Activated T-helper 1 cell treated with anti-CD3 and anti-CD28 coated beads, Interleukin-2, amount 50 U/mL, for 16 hours (primary cell): ENCODE measurements around the gene AGPS.

ENCODE experiments used
- DNase-seq, 2 donors: peaks; one replicate each; pipeline ENCODE4 v3.0.0-alpha.2; 2020; ENCODE audit warnings: low read depth in 1 of 2, low spot score in 1 of 2

AGPS gene

GRCh38 chr2:177520324-177520723 is 127.8 kb downstream of the AGPS start:
- no peak for DNase-seq

GRCh38 chr2:177523781-177524180 is 131.2 kb downstream of the AGPS start:
- DNase-seq: no peak

DNA sequence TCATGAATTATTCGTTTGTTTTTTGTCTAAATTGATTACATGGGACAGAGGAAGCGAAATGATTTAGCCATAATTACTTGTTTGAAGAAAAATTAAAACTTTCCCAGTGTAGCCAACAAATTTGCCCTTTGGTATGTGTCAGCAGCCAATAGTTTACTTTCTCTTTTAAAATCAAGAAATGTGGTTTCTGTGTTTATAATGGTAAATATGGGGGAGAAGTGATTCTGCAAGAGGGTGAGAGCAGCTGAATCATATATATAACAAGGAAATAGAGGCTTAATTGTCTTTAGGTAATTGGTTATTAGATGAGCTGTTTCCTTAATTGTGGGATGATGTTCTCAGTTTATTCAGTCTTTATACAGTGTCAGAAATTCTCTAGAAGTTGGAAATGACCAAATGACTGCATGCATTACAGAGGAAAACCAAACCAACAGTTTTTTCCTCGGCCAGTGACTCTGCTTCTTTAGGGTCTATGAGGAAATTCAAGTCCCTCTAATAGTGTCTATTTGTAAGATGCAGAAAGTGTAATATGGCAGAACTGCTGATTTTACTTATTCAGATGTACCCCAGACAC is 132.9 kb downstream of the AGPS start:
- DNase-seq: no peak

DNA sequence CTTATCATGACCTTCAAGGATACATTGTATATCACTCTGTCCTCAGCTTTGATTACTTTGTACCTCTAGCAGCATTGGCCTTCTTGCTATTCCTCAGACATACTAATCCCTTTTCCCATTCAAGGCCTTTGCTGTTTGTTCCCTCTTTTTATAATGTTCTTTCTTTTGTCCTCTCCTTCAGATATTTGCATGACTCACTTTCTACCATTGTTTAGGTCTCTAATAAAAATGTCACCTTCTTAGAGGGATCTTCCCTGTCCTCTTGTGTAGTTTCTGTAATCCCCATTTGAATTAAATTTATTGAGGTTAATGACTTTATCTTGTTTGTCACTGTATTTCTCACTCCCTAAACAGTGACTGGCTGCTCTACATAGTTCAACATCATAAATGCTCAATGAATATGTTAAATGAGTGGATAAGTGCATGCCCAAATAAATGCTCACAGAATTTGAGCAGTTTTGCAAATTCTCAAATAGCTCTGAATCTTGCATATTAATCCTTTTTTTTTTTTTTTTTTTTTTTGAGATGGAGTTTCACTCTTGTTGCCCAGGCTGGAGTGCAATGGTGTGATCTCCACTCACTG is 135.9 kb downstream of the AGPS start:
- DNase-seq: no peak

- no peak for DNase-seq
These were observed 136.6 kb downstream of the AGPS start for GRCh38 chr2:177529166-177529565.

DNA sequence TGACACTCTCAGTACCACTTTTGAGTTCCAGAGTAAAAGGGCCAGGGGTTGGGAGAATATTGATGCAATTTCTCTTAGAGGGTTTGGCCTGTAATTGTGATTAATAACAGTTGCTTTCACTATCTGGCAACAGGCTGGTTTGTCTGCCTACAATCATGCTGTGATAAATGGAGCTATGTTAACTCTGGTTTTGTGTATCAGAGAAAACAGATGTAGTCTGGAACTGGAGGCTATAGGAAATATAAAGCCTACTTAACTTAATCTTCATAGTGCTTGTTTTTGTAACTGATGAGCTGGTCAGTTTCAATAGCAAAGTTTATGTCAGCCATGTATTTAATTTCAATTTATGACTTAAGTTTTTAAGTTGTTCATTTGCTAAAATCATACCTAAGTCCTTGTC is 138.0 kb downstream of the AGPS start:
- DNase-seq: no peak

DNA sequence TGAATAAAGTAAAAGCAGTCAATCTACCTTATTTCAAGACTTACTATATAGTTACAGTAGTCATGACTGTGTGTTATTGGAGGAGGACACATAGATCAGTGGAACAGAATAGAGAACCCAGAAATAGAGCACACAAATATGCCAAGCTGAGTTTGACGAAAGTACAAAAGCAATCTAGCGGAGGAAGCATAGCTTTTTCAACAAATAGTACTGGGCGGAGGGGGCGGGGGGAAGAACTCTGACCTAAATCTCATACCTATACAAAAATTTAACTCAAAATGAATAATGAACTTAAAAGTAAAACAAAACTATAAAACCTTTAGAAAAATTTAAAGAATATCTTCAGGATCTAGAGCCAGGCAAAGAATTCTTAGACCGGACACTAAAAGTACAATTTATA is 139.1 kb downstream of the AGPS start:
- DNase-seq: no peak

DNA sequence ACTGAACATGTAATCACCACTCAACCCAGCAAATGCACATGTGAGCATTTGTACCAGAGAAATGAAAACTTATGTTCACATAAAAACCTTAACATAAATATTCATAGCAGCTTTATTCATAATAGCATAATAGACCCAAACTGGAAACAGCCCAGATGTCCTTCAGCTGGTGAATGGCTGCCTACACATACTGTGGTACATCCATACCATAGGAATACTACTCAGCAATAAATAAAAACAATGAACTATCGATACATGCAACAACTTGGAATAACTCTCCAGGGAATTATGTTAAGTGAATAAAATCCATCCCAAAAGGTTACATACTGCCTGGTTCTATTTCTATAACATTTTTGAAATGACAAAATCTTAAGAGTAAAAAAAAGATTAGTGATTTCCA is 140.0 kb downstream of the AGPS start:
- no peak for DNase-seq

DNA sequence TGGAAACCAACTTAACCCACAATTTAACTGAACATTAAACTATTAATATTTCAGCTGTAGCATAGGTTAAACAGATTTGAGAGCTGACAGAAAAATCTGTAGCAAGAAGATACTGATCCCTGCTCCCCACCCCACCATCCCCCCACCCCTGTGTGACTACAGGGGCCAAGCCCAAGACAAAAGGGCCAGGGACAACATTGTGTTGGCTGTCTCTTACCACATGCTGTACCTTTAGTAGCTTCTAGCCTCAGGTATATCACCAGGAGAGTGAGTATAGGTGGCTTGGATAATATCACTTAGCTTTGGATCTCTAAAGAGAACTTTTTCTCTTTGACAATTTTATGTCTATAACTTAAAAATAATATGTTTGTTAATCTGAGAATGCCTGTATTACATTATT is 140.7 kb downstream of the AGPS start:
- DNase-seq: no peak

DNA sequence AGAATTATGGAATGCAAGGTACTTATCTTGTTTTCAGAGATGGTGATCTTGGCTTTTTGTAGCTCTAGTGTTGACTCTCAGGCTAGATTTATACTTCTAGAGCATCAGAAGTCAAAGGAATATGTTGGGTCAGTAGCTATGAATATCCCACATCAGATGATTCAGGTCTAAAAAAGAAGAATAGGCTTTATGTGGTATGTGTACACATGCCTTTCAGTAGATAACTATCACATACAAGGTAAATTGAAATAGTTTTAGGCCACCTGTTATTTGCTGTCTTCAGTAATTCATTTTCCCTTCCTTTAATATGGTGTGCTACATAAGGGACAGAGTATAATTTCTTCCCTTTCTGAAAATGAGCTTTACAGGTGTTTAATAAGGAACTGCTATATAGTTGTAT is 142.4 kb downstream of the AGPS start:
- no peak for DNase-seq

GRCh38 chr2:177535958-177536504 is 143.5 kb downstream of the AGPS start:
- no peak for DNase-seq

GRCh38 chr2:177537213-177537612 is 144.6 kb downstream of the AGPS start:
- no peak for DNase-seq

DNA sequence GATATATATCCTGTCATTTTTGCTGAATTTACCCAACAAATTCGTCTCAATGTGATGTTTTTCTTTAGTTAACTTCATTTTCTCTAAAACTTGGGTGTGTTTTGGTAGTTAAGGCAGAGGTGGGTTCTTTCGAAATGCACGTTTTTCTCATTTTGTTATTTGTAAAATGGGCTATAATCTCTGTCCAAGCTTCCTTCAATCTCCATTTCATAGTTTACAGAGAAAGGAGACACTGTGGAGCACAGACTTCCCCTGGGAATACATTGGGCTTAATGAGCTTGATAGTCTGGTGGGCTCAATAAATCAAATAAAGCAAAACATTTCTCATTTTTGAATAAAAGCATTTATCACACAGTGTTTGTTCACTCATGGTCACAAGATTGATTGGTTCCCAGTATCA is 145.1 kb downstream of the AGPS start:
- DNase-seq: no peak

DNA sequence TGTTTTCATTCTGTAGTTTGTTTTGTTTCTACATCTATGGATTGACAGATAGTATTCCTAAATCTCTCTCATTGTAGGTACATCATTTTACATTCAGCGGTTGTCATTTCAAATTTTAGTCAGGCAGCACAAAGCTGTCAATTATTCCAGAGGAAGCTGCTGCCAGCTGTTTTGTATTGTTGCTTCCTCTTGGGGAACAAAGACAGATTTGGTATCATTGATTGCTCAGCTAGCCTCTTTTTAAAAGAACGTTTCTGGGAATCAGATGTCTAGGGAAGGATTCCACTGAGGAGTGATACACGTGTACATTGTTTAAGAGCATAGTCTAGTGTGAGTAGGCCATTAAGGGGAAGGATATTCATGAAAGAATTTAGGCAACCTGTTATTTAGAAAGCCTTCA is 145.8 kb downstream of the AGPS start:
- DNase-seq: no peak

DNA sequence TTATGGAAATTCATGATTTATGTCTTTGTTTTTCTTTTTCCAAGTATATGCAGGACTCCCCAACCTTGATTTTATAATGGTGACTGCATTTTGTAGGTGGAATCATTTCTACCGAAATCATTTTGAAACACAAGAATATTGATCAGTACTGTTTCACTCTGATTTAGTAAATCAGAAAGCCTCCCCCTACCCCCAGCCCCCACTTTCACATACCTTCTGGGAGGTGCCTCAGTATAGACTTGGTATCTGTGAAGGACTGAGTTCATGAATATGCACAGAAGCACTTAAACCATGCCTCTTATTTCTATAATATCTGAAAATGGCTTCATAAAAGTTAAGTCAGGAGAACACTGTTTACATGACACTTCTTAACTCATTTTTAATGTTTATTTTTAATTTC is 147.7 kb downstream of the AGPS start:
- no peak for DNase-seq

GRCh38 chr2:177541258-177541991 is 148.9 kb downstream of the AGPS start:
- DNase-seq: no peak

GRCh38 chr2:177542396-177542795 is 149.8 kb downstream of the AGPS start:
- no peak for DNase-seq

DNA sequence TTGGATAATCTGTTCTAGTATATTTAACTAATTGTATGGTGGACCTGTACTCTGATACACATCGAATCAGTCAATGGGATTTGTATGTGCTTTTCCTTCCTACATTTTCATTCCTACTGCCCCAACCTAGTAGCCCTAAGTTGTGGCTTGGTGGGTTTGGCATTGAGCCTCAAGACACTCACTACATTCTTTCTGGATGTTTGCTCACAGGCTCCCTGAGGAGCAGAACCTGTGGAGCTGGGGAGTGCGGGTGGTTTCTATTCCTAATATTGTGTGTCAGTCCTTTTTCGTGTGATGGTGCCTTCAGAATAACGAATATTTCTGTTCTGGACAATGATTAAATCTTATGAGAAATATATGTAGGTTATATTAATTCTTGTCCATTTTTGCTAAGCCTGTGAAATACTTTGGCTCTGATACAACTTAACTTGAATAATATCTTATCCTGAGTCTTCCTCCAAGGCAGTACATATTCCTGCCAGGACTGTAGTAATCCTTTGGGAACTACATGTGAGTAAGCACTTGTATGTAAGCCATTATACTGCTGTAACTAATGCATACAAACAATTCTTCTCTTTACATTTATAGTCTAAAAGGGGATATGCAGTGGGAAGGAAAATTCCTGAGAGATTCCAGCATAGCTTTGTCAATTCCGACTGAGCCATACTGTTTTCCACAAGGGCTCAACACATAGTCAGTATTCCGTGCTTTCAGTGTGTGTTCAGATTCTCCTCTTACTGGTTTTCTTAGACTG is 150.6 kb downstream of the AGPS start:
- DNase-seq: no peak

DNA sequence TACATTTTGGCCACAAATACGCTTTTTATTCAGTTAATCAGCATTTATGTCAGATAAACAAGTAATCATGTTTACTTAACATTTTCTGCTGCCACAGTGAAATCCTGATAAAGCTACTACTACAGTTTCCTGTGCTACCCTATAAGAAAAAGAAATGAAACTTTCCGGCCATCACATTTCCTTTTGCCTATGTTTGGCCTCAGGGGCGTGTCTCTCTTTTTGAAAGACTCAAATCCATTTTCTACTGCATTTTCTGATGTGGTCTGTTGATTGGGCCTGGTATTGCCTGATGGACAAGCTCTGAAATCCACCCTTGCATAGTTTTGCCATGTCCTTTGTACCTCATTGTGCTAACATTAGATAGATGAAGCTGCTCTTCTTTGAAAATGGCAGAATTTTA is 152.6 kb downstream of the AGPS start:
- DNase-seq: no peak

DNA sequence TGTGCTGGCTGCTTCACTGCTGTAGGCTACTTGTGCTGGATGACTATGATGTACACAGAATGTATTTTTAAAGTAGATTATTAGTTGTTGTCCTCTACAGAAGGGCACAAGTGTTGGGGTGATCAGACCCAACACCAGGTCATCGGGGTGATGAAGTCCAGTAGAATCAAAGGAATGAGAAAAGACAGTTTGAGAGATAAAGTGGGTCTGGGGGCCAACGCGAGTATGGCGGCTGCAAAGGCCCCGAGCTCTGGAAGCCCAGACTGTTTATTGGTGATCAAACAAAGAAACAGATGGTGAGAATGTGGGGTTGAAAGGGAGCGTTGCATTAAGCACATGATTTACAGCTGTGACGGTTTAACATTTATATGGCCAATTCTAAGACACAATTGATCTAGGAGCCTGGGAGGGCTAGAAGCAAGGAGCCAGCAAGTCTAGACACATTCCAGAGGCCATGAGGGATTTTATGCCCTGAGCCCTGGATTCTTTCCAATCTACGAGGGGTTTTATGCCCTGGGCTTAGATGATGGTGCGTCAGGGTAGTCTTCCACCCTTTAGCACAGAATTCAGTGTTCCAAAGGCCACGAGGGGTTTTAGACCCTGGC is 153.5 kb downstream of the AGPS start:
- no peak for DNase-seq

- DNase-seq: no peak
These were observed 154.5 kb downstream of the AGPS start for GRCh38 chr2:177547122-177547521.
